ENCODE results near the gene SRPK2.

Gene SRPK2

GRCh38 chr7:105389088-105389650 is 448 bp upstream of the SRPK2 start:
- H3K4me3 ChIP-seq (ENCODE audit: low read depth, low read length, poor library complexity, severe bottlenecking), result peak overlapping the region; percentile 59
- no peaks in the 10 kb centered on the region for H3K9me3 ChIP-seq (ENCODE audit: low read length)
- no peak for TF ChIP-seq EZH2 (IDR thresholded peaks at IDR 0.05; ENCODE audit: borderline replicate concordance, low read length)
- TF ChIP-seq, protein P1, sequence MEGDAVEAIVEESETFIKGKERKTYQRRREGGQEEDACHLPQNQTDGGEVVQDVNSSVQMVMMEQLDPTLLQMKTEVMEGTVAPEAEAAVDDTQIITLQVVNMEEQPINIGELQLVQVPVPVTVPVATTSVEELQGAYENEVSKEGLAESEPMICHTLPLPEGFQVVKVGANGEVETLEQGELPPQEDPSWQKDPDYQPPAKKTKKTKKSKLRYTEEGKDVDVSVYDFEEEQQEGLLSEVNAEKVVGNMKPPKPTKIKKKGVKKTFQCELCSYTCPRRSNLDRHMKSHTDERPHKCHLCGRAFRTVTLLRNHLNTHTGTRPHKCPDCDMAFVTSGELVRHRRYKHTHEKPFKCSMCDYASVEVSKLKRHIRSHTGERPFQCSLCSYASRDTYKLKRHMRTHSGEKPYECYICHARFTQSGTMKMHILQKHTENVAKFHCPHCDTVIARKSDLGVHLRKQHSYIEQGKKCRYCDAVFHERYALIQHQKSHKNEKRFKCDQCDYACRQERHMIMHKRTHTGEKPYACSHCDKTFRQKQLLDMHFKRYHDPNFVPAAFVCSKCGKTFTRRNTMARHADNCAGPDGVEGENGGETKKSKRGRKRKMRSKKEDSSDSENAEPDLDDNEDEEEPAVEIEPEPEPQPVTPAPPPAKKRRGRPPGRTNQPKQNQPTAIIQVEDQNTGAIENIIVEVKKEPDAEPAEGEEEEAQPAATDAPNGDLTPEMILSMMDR (IDR thresholded peaks at IDR 0.05; ENCODE audit: low read length), result no peak
- peak overlapping the region; percentile 53 for H3K9ac ChIP-seq (ENCODE audit: low read length)
- H3K4me2 ChIP-seq (ENCODE audit: low read length), result peak overlapping the region; percentile 71
- no peaks in the 10 kb centered on the region; the same call in 1 of the 2 replicates for H3K36me3 ChIP-seq (ENCODE audit: insufficient read depth, low read length)
- peak overlapping the region; percentile 20; the same call in 1 of the 2 replicates for H2AFZ ChIP-seq (ENCODE audit: low read length)
- no peaks in the 10 kb centered on the region for H3K27me3 ChIP-seq (ENCODE audit: insufficient read depth, low read length)
- H3K27ac ChIP-seq (ENCODE audit: low read depth, low read length, poor library complexity, severe bottlenecking), result no peak overlapping the region
- H4K20me1 ChIP-seq (ENCODE audit: insufficient read depth, low read length), result 0 out of 2 replicates have a peak, but pooled peaks cover 4% of the 10 kb centered on the region
- H3F3A ChIP-seq (ENCODE audit: insufficient read depth, low read length), result peaks cover 5% of the 10 kb centered on the region; the same call in 1 of the 2 replicates
- H3K9me2 ChIP-seq (ENCODE audit: low read depth, low read length), result no peaks in the 10 kb centered on the region
- no peaks in the 10 kb centered on the region for H3K79me2 ChIP-seq (ENCODE audit: insufficient read depth, low read length)
- H3K4me1 ChIP-seq (ENCODE audit: insufficient read depth, low read length, severe bottlenecking), result peaks cover 16% of the 10 kb centered on the region

DNA sequence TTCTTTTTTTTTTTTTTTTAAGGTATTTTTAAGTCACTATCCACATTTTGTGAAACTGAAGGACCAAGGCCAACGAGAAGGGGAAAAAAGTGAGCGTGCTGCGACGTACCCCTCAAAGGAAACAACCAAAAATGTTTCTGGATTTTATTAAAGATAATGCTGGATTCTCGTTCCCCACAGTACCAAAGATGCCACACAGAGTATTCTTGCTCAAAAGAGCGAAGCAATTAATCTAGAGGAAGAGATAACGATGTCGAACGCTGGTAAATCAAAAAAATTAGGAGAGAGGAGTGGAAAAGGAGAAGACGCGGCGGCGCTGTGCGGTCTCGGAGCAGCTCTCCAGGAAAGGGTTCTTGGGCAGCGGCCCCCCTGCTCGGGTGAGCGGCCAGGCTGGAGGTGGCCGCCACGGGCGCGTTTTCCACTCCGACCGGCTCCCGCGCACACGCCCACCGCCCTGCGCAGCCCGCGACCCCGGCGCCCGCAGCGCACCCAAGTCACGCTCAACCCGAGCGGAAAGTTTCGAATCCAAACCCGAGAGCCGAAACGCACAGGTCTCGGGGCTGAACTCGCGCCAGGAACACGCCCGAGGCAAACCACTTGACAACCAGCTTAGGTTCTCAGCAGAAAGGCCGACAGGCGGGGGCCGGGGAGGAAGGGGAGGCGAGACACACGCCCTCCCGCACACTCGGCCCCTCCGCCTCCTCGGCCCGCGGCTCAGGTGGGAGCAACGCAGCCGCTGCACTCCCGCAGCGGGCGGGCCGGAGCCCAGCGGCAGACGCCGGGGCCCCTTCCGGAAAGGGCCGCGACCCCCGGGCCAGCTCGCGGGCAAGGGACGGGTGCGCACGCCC is 989 bp downstream of the SRPK2 start:
- Histone ChIP-seq H4K20me1 (ENCODE audit: insufficient read depth, low read length) (0 out of 2 replicates have a peak, but pooled peaks cover 4% of the 10 kb centered on the region), H3K36me3 (ENCODE audit: insufficient read depth, low read length) (no peaks in the 10 kb centered on the region; the same call in 1 of the 2 replicates), H3F3A (ENCODE audit: insufficient read depth, low read length) (peaks cover 6% of the 10 kb centered on the region; the same call in 1 of the 2 replicates), H3K9ac (ENCODE audit: low read length) (peak overlapping the region; percentile 52), H3K4me1 (ENCODE audit: insufficient read depth, low read length, severe bottlenecking) (peaks cover 16% of the 10 kb centered on the region), H3K4me2 (ENCODE audit: low read length) (peak overlapping the region; percentile 81), H3K79me2 (ENCODE audit: insufficient read depth, low read length) (no peaks in the 10 kb centered on the region), H3K9me2 (ENCODE audit: low read depth, low read length) (no peaks in the 10 kb centered on the region), H3K4me3 (ENCODE audit: low read depth, low read length, poor library complexity, severe bottlenecking) (peak overlapping the region; percentile 98), H2AFZ (ENCODE audit: low read length) (no peak overlapping the region), H3K27me3 (ENCODE audit: insufficient read depth, low read length) (no peaks in the 10 kb centered on the region), H3K27ac (ENCODE audit: low read depth, low read length, poor library complexity, severe bottlenecking) (no peak overlapping the region), H3K9me3 (ENCODE audit: low read length) (no peaks in the 10 kb centered on the region)
- TF ChIP-seq EZH2 (IDR thresholded peaks at IDR 0.05; ENCODE audit: borderline replicate concordance, low read length), result no peak
- TF ChIP-seq, protein P1 (IDR thresholded peaks at IDR 0.05; ENCODE audit: low read length), result no peak

GRCh38 chr7:105377903-105378302 is 10.8 kb downstream of the SRPK2 start:
- no peaks in the 10 kb centered on the region for H3K9me2 ChIP-seq (ENCODE audit: low read depth, low read length)
- no peaks in the 10 kb centered on the region for H3K79me2 ChIP-seq (ENCODE audit: insufficient read depth, low read length)
- H3K27ac ChIP-seq (ENCODE audit: low read depth, low read length, poor library complexity, severe bottlenecking), result no peak overlapping the region
- TF ChIP-seq EZH2 (IDR thresholded peaks at IDR 0.05; ENCODE audit: borderline replicate concordance, low read length), result no peak
- TF ChIP-seq, protein P1 (IDR thresholded peaks at IDR 0.05; ENCODE audit: low read length), result no peak
- no peaks in the 10 kb centered on the region for H3K4me1 ChIP-seq (ENCODE audit: insufficient read depth, low read length, severe bottlenecking)
- no peak overlapping the region for H2AFZ ChIP-seq (ENCODE audit: low read length)
- 0 out of 2 replicates have a peak, but pooled peaks cover 2% of the 10 kb centered on the region for H3F3A ChIP-seq (ENCODE audit: insufficient read depth, low read length)
- no peak overlapping the region for H3K9ac ChIP-seq (ENCODE audit: low read length)
- H3K4me2 ChIP-seq (ENCODE audit: low read length), result no peak overlapping the region
- no peak overlapping the region for H3K4me3 ChIP-seq (ENCODE audit: low read depth, low read length, poor library complexity, severe bottlenecking)
- no peaks in the 10 kb centered on the region for H3K27me3 ChIP-seq (ENCODE audit: insufficient read depth, low read length)
- no peaks in the 10 kb centered on the region for H4K20me1 ChIP-seq (ENCODE audit: insufficient read depth, low read length)
- H3K36me3 ChIP-seq (ENCODE audit: insufficient read depth, low read length), result no peaks in the 10 kb centered on the region
- H3K9me3 ChIP-seq (ENCODE audit: low read length), result no peaks in the 10 kb centered on the region

All from OCI-LY1 (cell line).